Caco-2 (cell line): ENCODE measurements around the gene TRIM49. TPM values are rescaled to one million over a fixed set of nuclear protein-coding genes. Genes with fewer than 3 reads are reported as not detected.

Source experiments
- total RNA-seq: library from RNA; stranded (reverse); gene quantifications from 2 replicates; pipeline ENCODE4 v1.2.3, GENCODE V29; 2022

Gene TRIM49
- total RNA-seq, 1 experiment from 2014 or later: not detected

Other genes starting within 250 kb of the TRIM49 start
- gene TRIM77, start 98.3 kb downstream of the TRIM49 start, total RNA-seq: not detected in 2 replicates
- gene TRIM64B, start 69.9 kb upstream of the TRIM49 start, total RNA-seq: not detected in 2 replicates
- gene TRIM49D1, start 113.7 kb upstream of the TRIM49 start, total RNA-seq: not detected in 2 replicates
- gene TRIM49D2, start 115.5 kb upstream of the TRIM49 start, total RNA-seq: not detected in 2 replicates
- not detected in 2 replicates for gene TRIM64, start 157.5 kb upstream of the TRIM49 start, total RNA-seq
- gene TRIM49C, start 222.5 kb upstream of the TRIM49 start, total RNA-seq: not detected in 2 replicates